Gastrocnemius medialis (tissue), 4 donors: Measurements from ENCODE around the gene DCHS1.

Source experiments
- POLR2A ChIP-seq, 2 donors: fragments of 450-650 bp; IDR thresholded peaks; one replicate each; pipeline ENCODE4 v1.6.1; 2017; ENCODE audit warnings: antibody characterized with exemption in 2 of 2, mild to moderate bottlenecking in 2 of 2, moderate library complexity in 2 of 2
- TF ChIP-seq, protein P1 (sequence below), 5 experiments: fragments of 450-650 bp in 3 of 5; fragments of 200-600 bp in 2 of 5; sonication (generic) in 2 of 5; IDR thresholded peaks in 4 of 5; conservative IDR thresholded peaks in 1 of 5; 1 replicate in 4 of 5; 2 replicates in 1 of 5; pipeline ENCODE4 v1.5.1; 2016 to 2019; ENCODE audit warnings: antibody characterized with exemption in 5 of 5, mild to moderate bottlenecking in 3 of 5, moderate library complexity in 3 of 5

DNA sequence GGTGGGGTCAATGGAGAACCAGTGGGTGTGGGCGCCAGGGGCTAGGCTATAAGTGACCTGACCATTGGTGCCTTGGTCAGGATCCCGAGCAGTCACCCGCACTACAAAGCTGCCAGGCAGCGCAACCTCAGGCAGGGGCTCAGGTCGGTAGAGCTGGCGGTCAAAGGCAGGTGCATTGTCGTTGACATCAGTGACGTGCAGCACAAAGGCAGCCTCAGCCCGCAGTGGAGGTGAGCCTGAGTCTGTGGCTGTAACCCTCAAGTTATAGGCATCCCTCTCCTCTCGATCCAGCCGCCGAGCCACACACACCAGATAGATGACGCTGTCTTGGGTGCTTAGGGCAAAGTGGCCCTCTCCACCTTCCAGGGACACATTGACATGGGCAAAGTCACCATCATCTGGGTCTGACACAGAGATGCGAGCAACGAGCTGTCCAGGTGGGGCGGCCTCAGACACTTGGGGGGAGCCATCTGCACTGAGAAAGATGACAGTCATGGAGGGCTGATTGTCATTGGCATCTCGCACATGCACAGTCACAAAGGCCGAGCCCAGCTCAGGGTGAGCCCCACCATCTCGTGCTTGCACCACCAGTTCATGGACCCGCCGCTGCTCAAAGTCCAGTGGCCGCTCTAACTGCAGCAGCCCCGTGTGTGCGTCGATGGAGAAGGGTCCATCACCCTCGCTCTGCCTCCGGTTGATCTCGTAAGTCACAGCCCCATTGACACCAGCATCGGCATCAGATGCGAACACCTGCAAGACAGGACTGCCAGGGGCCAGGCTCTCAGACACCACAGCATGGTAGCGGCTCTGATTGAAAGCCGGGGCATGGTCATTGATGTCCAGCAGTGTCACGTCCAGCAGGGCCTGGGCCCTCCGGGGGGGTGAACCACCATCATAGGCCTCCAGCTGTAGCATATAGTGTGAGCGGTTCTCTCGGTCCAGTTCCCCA is 15.3 kb downstream of the DCHS1 start:
- TF ChIP-seq, protein P1, sequence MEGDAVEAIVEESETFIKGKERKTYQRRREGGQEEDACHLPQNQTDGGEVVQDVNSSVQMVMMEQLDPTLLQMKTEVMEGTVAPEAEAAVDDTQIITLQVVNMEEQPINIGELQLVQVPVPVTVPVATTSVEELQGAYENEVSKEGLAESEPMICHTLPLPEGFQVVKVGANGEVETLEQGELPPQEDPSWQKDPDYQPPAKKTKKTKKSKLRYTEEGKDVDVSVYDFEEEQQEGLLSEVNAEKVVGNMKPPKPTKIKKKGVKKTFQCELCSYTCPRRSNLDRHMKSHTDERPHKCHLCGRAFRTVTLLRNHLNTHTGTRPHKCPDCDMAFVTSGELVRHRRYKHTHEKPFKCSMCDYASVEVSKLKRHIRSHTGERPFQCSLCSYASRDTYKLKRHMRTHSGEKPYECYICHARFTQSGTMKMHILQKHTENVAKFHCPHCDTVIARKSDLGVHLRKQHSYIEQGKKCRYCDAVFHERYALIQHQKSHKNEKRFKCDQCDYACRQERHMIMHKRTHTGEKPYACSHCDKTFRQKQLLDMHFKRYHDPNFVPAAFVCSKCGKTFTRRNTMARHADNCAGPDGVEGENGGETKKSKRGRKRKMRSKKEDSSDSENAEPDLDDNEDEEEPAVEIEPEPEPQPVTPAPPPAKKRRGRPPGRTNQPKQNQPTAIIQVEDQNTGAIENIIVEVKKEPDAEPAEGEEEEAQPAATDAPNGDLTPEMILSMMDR (IDR thresholded peaks at IDR 0.05 in 4 of 5, conservative IDR thresholded peaks at IDR 0.05 in 1 of 5) = no peak
- TF ChIP-seq POLR2A (IDR thresholded peaks at IDR 0.05) = no peak
